AG08395 (cell line): ENCODE measurements around the gene SREBF1.

ENCODE experiments used
- DNase-seq: peaks from one replicate; pipeline ENCODE4 v3.0.0; 2012; ENCODE audit warnings: mixed read lengths, low spot score

The SREBF1 gene

GRCh38 chr17:17763136-17763535 is 73.7 kb downstream of the SREBF1 start:
- DNase-seq: no peak

DNA sequence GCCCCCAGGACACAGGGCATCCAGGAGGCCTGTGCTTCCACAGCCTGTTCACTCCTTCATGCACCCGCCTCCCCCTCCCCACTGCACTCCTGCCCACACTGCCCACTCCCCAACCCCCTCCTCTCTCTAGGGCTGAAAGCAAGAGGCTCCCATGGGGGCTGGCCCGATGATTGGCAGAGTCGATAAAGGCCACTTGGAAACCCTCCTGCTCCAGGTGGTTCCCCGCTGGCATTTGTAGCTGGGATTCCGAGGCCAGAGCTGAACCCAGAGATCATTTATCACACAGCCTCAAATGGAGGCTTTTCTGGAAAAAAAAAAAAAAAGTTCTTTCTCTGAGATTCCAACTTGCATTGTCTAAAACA is 74.1 kb downstream of the SREBF1 start:
- DNase-seq: no peak
